Neural progenitor cell (in vitro differentiated cells): Measurements from ENCODE around the gene ACCS. TPM values are rescaled to one million over a fixed set of nuclear protein-coding genes. Genes with fewer than 3 reads are reported as not detected.

ENCODE experiments used
- DNase-seq: peaks from one replicate; pipeline ENCODE4 v3.0.0-alpha.2; 2016; ENCODE audit warnings: low spot score
- H2AFZ ChIP-seq: fragments of 200-600 bp; sonication (generic); replicated peaks from 2 replicates; pipeline ENCODE4 v1.6.1; 2016; ENCODE audit warnings: antibody characterized with exemption
- H3F3A ChIP-seq: fragments of 200-600 bp; sonication (generic); 2 replicates; pipeline ENCODE4 v1.6.1; 2016; ENCODE audit warnings: antibody characterized with exemption, low read depth
- H3K27ac ChIP-seq: fragments of 200-600 bp; sonication (generic); 2 replicates; pipeline ENCODE4 v1.5.1; 2016; ENCODE audit warnings: mild to moderate bottlenecking
- H3K27me3 ChIP-seq: fragments of 200-600 bp; sonication (generic); 2 replicates; pipeline ENCODE4 v1.6.1; 2016; ENCODE audit warnings: mild to moderate bottlenecking, moderate library complexity
- H3K36me3 ChIP-seq: fragments of 200-600 bp; sonication (generic); 2 replicates; pipeline ENCODE4 v1.5.1; 2016
- H3K4me1 ChIP-seq: fragments of 200-600 bp; sonication (generic); 2 replicates; pipeline ENCODE4 v1.6.1; 2016; ENCODE audit warnings: mixed run types
- H3K4me2 ChIP-seq: fragments of 200-600 bp; sonication (generic); 2 replicates; pipeline ENCODE4 v1.6.1; 2016
- H3K4me3 ChIP-seq: fragments of 200-600 bp; sonication (generic); 2 replicates; pipeline ENCODE4 v1.5.1; 2016
- H3K79me2 ChIP-seq: fragments of 200-600 bp; sonication (generic); 2 replicates; pipeline ENCODE4 v1.6.1; 2016; ENCODE audit warnings: low read depth
- H3K9ac ChIP-seq: fragments of 200-600 bp; sonication (generic); 2 replicates; pipeline ENCODE4 v1.6.1; 2016
- H3K9me3 ChIP-seq: fragments of 200-600 bp; sonication (generic); 2 replicates; pipeline ENCODE4 v1.5.1; 2016; ENCODE audit warnings: low read depth
- H4K20me1 ChIP-seq: fragments of 200-600 bp; sonication (generic); 2 replicates; pipeline ENCODE4 v1.6.1; 2016; ENCODE audit warnings: low read depth
- H3K27ac Mint-ChIP-seq: 3 replicates; pipeline ENCODE4 v1.8.0; 2021; ENCODE audit warnings: mixed read lengths
- H3K27me3 Mint-ChIP-seq: 2 replicates; pipeline ENCODE4 v1.8.0; 2022; ENCODE audit warnings: low read depth, mild to moderate bottlenecking, inconsistent platforms, moderate library complexity, mixed read lengths; ENCODE audit not compliant: insufficient read depth
- H3K36me3 Mint-ChIP-seq: 3 replicates; pipeline ENCODE4 v1.8.0; 2021; ENCODE audit warnings: mixed read lengths
- H3K4me1 Mint-ChIP-seq: 3 replicates; pipeline ENCODE4 v1.8.0; 2021; ENCODE audit warnings: mixed read lengths
- H3K4me3 Mint-ChIP-seq: 3 replicates; pipeline ENCODE4 v1.8.0; 2021; ENCODE audit warnings: mild to moderate bottlenecking, moderate library complexity, mixed read lengths
- H3K9me3 Mint-ChIP-seq: 3 replicates; pipeline ENCODE4 v1.8.0; 2020; ENCODE audit warnings: mixed read lengths
- EZH2 ChIP-seq: fragments of 200-600 bp; sonication (generic); IDR thresholded peaks from 2 replicates; pipeline ENCODE4 v1.6.1; 2017; ENCODE audit warnings: antibody characterized with exemption, mild to moderate bottlenecking, moderate library complexity
- EZH2phosphoT487 ChIP-seq: fragments of 200-600 bp; sonication (generic); IDR thresholded peaks from 2 replicates; pipeline ENCODE4 v1.6.1; 2017; ENCODE audit warnings: antibody characterized with exemption
- total RNA-seq: library from RNA; depleted of rRNA; stranded (reverse); fragments of >200 nt; gene quantifications from 2 replicates; pipeline ENCODE4 v1.2.3, GENCODE V29; 2015; ENCODE audit warnings: low replicate concordance
- TF ChIP-seq, protein P1 (sequence below): fragments of 200-600 bp; sonication (generic); IDR thresholded peaks from 2 replicates; pipeline ENCODE4 v1.5.1; 2017; ENCODE audit warnings: antibody characterized with exemption, mild to moderate bottlenecking

The ACCS gene
- total RNA-seq, 1 donor from 2014 or later: 7.0 TPM

- no peaks in the 10 kb centered on the region for H3F3A ChIP-seq
- peaks cover 10% of the 10 kb centered on the region for H3K4me1 ChIP-seq
- Mint-ChIP-seq H3K27me3 (no peaks in the 10 kb centered on the region), H3K36me3 (peaks cover 25% of the 10 kb centered on the region), H3K4me3 (no peak overlapping the region), H3K27ac (no peak overlapping the region), H3K4me1 (peaks cover 10% of the 10 kb centered on the region), H3K9me3 (no peaks in the 10 kb centered on the region)
- H3K27ac ChIP-seq: no peak overlapping the region
- H2AFZ ChIP-seq: no peak overlapping the region
- H4K20me1 ChIP-seq: peaks cover 20% of the 10 kb centered on the region
- peaks cover 13% of the 10 kb centered on the region for H3K36me3 ChIP-seq
- no peak for DNase-seq
- no peak overlapping the region for H3K4me2 ChIP-seq
- TF ChIP-seq EZH2phosphoT487: no peak
- no peak for TF ChIP-seq EZH2
- TF ChIP-seq, protein P1, sequence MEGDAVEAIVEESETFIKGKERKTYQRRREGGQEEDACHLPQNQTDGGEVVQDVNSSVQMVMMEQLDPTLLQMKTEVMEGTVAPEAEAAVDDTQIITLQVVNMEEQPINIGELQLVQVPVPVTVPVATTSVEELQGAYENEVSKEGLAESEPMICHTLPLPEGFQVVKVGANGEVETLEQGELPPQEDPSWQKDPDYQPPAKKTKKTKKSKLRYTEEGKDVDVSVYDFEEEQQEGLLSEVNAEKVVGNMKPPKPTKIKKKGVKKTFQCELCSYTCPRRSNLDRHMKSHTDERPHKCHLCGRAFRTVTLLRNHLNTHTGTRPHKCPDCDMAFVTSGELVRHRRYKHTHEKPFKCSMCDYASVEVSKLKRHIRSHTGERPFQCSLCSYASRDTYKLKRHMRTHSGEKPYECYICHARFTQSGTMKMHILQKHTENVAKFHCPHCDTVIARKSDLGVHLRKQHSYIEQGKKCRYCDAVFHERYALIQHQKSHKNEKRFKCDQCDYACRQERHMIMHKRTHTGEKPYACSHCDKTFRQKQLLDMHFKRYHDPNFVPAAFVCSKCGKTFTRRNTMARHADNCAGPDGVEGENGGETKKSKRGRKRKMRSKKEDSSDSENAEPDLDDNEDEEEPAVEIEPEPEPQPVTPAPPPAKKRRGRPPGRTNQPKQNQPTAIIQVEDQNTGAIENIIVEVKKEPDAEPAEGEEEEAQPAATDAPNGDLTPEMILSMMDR: no peak
- no peaks in the 10 kb centered on the region for H3K27me3 ChIP-seq
- no peak overlapping the region for H3K4me3 ChIP-seq
- no peaks in the 10 kb centered on the region for H3K9me3 ChIP-seq
- no peaks in the 10 kb centered on the region for H3K79me2 ChIP-seq
- no peak overlapping the region for H3K9ac ChIP-seq
Observed at GRCh38 chr11:44116234-44116830, 50.3 kb downstream of the ACCS start.

- TF ChIP-seq EZH2 (no peak), EZH2phosphoT487 (no peak)
- TF ChIP-seq, protein P1: peak; percentile 51
- H3F3A ChIP-seq: no peaks in the 10 kb centered on the region
- DNase-seq: peak; percentile 29
Observed at GRCh38 chr11:44120169-44120568, 54.1 kb downstream of the ACCS start.

GRCh38 chr11:44125598-44125997 lies 59.5 kb downstream of the ACCS start:
- H3K4me1 Mint-ChIP-seq: no peaks in the 10 kb centered on the region
- no peaks in the 10 kb centered on the region for H3K9me3 ChIP-seq

More at GRCh38 chr11:44120169-44120568, 54.1 kb downstream of the ACCS start:
- Histone ChIP-seq H3K27ac (no peak overlapping the region), H3K9me3 (no peaks in the 10 kb centered on the region), H3K9ac (no peak overlapping the region), H3K27me3 (no peaks in the 10 kb centered on the region), H3K36me3 (peaks cover 9% of the 10 kb centered on the region), H3K4me2 (no peak overlapping the region), H3K79me2 (no peaks in the 10 kb centered on the region), H2AFZ (no peak overlapping the region), H4K20me1 (peaks cover 9% of the 10 kb centered on the region), H3K4me3 (no peak overlapping the region), H3K4me1 (no peaks in the 10 kb centered on the region)
- no peak overlapping the region for H3K27ac Mint-ChIP-seq
- no peaks in the 10 kb centered on the region for H3K27me3 Mint-ChIP-seq
- no peaks in the 10 kb centered on the region for H3K9me3 Mint-ChIP-seq
- H3K36me3 Mint-ChIP-seq: peaks cover 20% of the 10 kb centered on the region
- no peaks in the 10 kb centered on the region for H3K4me1 Mint-ChIP-seq
- no peak overlapping the region for H3K4me3 Mint-ChIP-seq

More at GRCh38 chr11:44125598-44125997, 59.5 kb downstream of the ACCS start:
- Histone ChIP-seq H3K27ac (no peak overlapping the region), H3K79me2 (no peaks in the 10 kb centered on the region), H2AFZ (no peak overlapping the region), H3K4me1 (no peaks in the 10 kb centered on the region), H3K4me2 (no peak overlapping the region), H3K36me3 (no peaks in the 10 kb centered on the region), H3K9ac (no peak overlapping the region), H3K4me3 (no peak overlapping the region), H3K27me3 (no peaks in the 10 kb centered on the region), H4K20me1 (peaks cover under 1% of the 10 kb centered on the region), H3F3A (no peaks in the 10 kb centered on the region)
- Mint-ChIP-seq H3K4me3 (no peak overlapping the region), H3K27ac (no peak overlapping the region), H3K27me3 (peaks cover 2% of the 10 kb centered on the region), H3K9me3 (no peaks in the 10 kb centered on the region), H3K36me3 (peaks cover 35% of the 10 kb centered on the region)
- TF ChIP-seq EZH2 (no peak), EZH2phosphoT487 (no peak)
- TF ChIP-seq, protein P1: no peak
- no peak for DNase-seq
